C4-2B (cell line): ENCODE data around the gene AFF3.

Experiments used
- CTCF ChIP-seq: fragments of 450-650 bp; conservative IDR thresholded peaks from 2 replicates; pipeline ENCODE4 v1.5.1; 2017; ENCODE audit warnings: mild to moderate bottlenecking
- ZFX ChIP-seq: fragments of 450-650 bp; IDR thresholded peaks from 2 replicates; pipeline ENCODE4 v1.6.1; 2017

GRCh38 chr2:99737537-99737936 lies 404.9 kb downstream of the AFF3 start:
- TF ChIP-seq CTCF (no peak), ZFX (no peak)
